Skin of body (tissue), 2 donors: ENCODE data around the gene RABAC1. TPM values are rescaled to one million over a fixed set of nuclear protein-coding genes. Genes with fewer than 3 reads are reported as not detected.
A peak's percentile ranks its signal among the peaks of the same experiment; 100 is the strongest.
"Not testable (repeated sequence)": the region's sequence is repeated elsewhere in the genome, so short reads cannot be mapped to it uniquely, and the experiment has no call there.

ENCODE experiments used
- DNase-seq: peaks from one replicate; lab custom pipeline; 2025; lab: John Stamatoyannopoulos, UW
- total RNA-seq: library from RNA; depleted of rRNA; stranded (reverse); fragments of >200 nt; gene quantifications from one replicate; pipeline ENCODE4 v1.2.3, GENCODE V29; 2014

Gene RABAC1
- 68.0 TPM for total RNA-seq

GRCh38 chr19:41959056-41960053, at the start of gene RABAC1:
Gene RABAC1 (minus strand): TSS chr19:41959321. CDS start chr19:41959292, 29 bp downstream.
- DNase-seq, result peak; percentile 90

- DNase-seq, result no peak
These were observed 47.4 kb upstream of the RABAC1 start for GRCh38 chr19:42006569-42006968.

GRCh38 chr19:42005504-42005903, 46.4 kb upstream of the RABAC1 start:
- DNase-seq, result no peak

GRCh38 chr19:42003506-42004294, 44.6 kb upstream of the RABAC1 start:
- DNase-seq, result no peak

- no peak for DNase-seq
These were observed 40.7 kb upstream of the RABAC1 start for GRCh38 chr19:41999878-42000208.

- no peak for DNase-seq
These were observed 40.2 kb upstream of the RABAC1 start for GRCh38 chr19:41999071-41999877.

- no peak for DNase-seq
These were observed 39.3 kb upstream of the RABAC1 start for GRCh38 chr19:41998246-41999020.

GRCh38 chr19:41997851-41998229, 38.7 kb upstream of the RABAC1 start:
- DNase-seq, result no peak

- no peak for DNase-seq
These were observed 38.2 kb upstream of the RABAC1 start for GRCh38 chr19:41997121-41997850.

- DNase-seq, result no peak
These were observed 37.1 kb upstream of the RABAC1 start for GRCh38 chr19:41995959-41996797.

GRCh38 chr19:41994994-41995958, 36.2 kb upstream of the RABAC1 start:
- DNase-seq, result no peak

- no peak for DNase-seq
These were observed 35.4 kb upstream of the RABAC1 start for GRCh38 chr19:41994521-41994971.

GRCh38 chr19:41993612-41994483, 34.7 kb upstream of the RABAC1 start, which contains the start of gene ATP1A3:
Gene ATP1A3 (minus strand): TSS chr19:41994230. CDS start chr19:41994076, 154 bp downstream.
- no peak for DNase-seq

GRCh38 chr19:41991925-41992569, 32.9 kb upstream of the RABAC1 start:
- DNase-seq, result not testable (repeated sequence)

GRCh38 chr19:41991025-41991424, 31.9 kb upstream of the RABAC1 start:
- DNase-seq, result no peak

- no peak for DNase-seq
These were observed 31.5 kb upstream of the RABAC1 start for GRCh38 chr19:41990615-41991014.
